Epithelial cell of proximal tubule (primary cell): ENCODE results near the gene PIM1. TPM values are rescaled to one million over a fixed set of nuclear protein-coding genes. Genes with fewer than 3 reads are reported as not detected.

Experiments used
- DNase-seq: peaks from one replicate; pipeline ENCODE4 v3.0.0-alpha.2; 2011; ENCODE audit warnings: low read depth
- H3K4me3 ChIP-seq: 2 replicates; pipeline ENCODE4 v1.5.1; 2011; ENCODE audit warnings: low read depth, mild to moderate bottlenecking, low read length
- total RNA-seq: library from RNA; depleted of rRNA; stranded (reverse); fragments of >200 nt; gene quantifications from 2 replicates; pipeline ENCODE4 v1.2.3, GENCODE V29; 2015
- TF ChIP-seq, protein P1 (sequence below): conservative IDR thresholded peaks from 2 replicates; pipeline ENCODE4 v1.5.1; 2012; ENCODE audit warnings: low read depth, mild to moderate bottlenecking, low read length

Gene PIM1
- total RNA-seq, 1 donor from 2014 or later: 25.9 TPM

DNA sequence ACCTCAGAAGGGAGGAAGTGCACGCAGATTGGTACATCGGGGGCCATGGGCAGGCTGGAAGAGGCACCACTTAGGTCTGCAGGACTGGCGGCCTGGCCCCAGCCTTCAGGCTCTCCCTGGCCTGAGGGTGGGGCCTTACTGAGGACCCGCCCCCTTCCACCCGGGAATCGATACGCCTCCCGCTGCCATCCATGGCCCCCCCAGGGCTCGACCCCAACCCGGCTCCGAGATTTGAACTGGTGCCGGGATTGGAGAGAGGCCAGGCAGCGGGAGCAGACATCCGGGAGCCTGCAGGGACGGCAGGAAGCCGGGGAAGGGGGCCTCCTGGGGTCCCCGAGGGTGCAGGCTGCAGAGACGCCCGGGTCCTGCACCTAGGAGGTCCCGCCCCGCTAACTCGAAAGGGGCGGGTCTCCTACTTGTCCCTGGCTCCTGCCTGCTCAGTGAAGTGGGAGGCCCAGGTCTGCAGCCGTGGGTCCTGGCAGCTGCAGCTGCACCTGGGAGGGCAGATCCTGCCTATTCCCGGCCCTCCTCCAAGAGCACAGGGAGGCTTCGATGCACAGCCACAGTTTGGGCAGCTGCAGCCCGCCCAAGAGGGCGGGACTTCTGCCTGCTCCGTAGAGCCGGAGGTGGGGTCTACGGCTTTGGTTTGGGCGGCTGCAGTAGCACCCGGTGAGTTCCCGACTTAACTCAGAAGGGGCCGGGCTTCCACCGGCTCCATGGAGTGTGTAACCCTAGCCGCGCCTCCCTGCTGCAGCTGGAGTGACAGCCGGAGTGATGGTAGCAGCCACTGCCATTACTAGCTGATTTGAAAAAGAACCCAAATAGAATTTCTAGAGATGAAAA is 52.4 kb downstream of the PIM1 start:
- no peak for DNase-seq
- H3K4me3 ChIP-seq: peak overlapping the region; percentile 61
- TF ChIP-seq, protein P1, sequence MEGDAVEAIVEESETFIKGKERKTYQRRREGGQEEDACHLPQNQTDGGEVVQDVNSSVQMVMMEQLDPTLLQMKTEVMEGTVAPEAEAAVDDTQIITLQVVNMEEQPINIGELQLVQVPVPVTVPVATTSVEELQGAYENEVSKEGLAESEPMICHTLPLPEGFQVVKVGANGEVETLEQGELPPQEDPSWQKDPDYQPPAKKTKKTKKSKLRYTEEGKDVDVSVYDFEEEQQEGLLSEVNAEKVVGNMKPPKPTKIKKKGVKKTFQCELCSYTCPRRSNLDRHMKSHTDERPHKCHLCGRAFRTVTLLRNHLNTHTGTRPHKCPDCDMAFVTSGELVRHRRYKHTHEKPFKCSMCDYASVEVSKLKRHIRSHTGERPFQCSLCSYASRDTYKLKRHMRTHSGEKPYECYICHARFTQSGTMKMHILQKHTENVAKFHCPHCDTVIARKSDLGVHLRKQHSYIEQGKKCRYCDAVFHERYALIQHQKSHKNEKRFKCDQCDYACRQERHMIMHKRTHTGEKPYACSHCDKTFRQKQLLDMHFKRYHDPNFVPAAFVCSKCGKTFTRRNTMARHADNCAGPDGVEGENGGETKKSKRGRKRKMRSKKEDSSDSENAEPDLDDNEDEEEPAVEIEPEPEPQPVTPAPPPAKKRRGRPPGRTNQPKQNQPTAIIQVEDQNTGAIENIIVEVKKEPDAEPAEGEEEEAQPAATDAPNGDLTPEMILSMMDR: no peak

GRCh38 chr6:37222992-37223391 is 53.0 kb downstream of the PIM1 start:
- DNase-seq: no peak
- TF ChIP-seq, protein P1: no peak
- H3K4me3 ChIP-seq: peak overlapping the region; percentile 61

Other genes starting within 250 kb of the PIM1 start
- not detected in 2 replicates for gene PI16, start 215.4 kb upstream of the PIM1 start, total RNA-seq
- gene MTCH1, start 184.0 kb upstream of the PIM1 start, total RNA-seq: 235 and 275 TPM in 2 replicates
- gene FGD2, start 164.5 kb upstream of the PIM1 start, total RNA-seq: not detected in 2 replicates
- gene TBC1D22B, start 87.6 kb downstream of the PIM1 start, total RNA-seq: 8.8 and 9.8 TPM in 2 replicates
- gene TMEM217, start 88.0 kb downstream of the PIM1 start, total RNA-seq: 0.80 and 0.86 TPM in 2 replicates
- 18.0 and 21.4 TPM in 2 replicates for gene RNF8, start 183.8 kb downstream of the PIM1 start, total RNA-seq